Kidney capillary endothelial cell (primary cell): Measurements from ENCODE around the gene TRIM68.

Experiments
- DNase-seq: peaks from one replicate; pipeline ENCODE4 v3.0.0-alpha.2; 2018; ENCODE audit warnings: low spot score

Gene TRIM68

DNA sequence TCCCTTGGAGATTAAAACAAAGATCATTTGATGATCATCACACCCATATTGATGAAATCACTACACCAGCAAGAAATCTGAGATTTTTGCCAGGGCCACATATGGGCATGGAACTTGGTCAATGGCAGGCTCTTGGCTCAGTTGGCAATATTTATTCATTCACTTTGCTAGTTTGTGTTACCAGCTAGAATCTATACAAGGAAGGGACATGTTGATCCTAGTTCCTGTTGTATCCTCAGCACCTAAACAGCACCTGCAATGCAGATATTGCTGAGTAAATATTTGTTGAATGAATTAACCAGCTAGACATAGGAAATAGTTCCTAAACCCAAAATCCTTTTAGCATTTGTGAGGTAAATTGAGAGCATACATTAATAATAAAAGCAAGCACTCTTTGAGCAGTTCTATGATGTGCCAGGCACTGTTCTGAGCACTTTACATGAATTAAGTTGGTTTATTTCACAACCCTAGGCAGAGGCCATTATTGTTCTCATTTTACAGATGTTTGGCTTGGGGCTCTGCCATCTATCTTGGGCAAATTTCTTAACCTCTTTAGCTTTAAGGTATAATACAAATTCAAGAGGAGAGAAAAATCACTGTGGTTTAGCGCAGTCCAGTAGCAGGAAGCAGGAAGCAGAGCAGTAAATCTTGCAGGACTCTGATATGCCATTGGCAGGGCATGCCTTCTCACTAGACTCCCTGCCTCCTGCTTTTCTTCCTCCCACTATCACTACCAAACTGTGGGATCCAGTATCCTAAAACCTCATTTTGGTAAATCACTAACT, 1.6 kb downstream of the TRIM68 start:
- DNase-seq = no peak

GRCh38 chr11:4605057-4605456, 3.0 kb downstream of the TRIM68 start:
- no peak for DNase-seq

DNA sequence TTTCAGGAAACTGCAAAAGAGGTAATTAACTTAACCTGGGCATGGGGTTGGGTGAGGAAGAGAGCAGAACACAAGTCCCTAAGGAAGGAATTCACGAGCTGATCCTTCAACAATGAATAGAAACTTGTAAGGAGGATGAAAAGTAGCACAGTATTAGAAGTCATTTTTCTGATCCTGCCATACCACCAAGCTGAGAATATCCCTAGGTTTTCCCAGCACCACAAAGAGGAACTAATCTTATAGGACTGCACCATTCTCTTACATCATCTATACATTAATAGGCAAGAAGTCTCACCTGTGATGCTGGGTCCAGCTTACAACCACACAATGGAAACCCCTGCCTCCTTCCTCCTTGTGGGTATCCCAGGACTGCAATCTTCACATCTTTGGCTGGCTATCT, 14.3 kb downstream of the TRIM68 start, which contains the start of gene OR52I1:
Gene OR52I1 (plus strand): TSS at position 301 of the 400 bp plus-strand sequence. CDS start 0 bp downstream, at position 301.
- DNase-seq = no peak

DNA sequence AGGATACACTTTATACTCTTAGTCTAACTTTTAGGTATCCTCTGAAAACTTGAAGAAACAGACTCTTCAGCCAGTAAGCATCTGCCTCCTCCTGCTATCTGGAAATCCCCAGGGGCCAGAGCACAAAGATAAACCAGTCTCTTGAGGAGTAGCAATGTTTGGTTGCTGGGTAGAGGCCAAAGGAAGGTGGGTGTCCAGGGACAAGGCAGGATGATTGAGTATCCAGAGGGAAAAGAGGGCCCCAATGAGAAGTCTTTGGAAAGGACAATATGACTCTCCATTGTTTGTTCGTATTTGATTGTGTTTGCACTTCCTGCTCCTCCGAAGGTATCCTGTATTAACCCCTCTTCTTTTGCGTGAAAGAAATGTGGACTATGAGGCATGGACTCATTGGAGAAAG, 19.0 kb downstream of the TRIM68 start:
- no peak for DNase-seq

- no peak for DNase-seq
Measured at GRCh38 chr11:4581443-4581842, 26.6 kb downstream of the TRIM68 start, which contains the start of gene OR52I2. Gene OR52I2, plus strand, starts transcription at chr11:4581743.

GRCh38 chr11:4580124-4580523, 27.9 kb downstream of the TRIM68 start:
- DNase-seq = no peak

DNA sequence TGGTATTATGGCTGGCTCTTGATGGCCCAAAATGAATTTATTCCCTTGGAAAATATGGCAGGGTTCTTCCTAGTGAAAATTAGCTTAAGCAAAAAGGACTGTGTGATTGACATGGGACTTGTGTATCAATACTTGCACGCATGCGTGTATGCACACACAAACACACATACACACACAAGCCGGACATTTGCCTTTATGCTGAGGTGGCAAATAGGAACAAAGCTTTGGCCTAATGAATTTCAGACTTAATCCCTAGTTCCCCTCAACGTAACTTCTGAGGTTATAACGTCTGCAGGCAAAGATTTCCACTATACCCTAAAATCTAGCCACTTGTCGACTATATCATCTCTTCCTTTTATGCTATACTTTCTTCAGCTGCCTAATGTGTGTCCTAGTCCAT, 29.4 kb downstream of the TRIM68 start:
- no peak for DNase-seq

- no peak for DNase-seq
Measured at GRCh38 chr11:4577761-4578160, 30.3 kb downstream of the TRIM68 start.

DNA sequence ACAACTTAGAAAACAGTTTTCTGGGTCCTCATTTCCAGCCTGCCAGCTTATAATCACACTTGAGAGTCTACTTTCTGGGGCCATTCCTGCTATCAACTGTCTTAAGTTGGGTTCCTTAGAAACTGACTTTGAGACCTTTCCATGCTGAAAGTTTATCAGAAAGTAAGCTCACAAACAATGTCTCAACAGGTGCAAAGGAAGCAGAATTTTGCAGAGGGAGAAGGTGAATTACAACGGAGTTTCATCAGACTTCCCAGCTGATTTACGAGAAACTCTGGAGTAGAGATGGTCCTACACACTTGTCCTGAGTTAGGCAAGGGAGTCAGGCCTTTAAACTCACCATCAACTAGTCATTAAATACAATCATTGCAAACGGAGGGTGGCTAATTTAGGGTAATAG, 31.2 kb downstream of the TRIM68 start:
- DNase-seq = no peak

- no peak for DNase-seq
Measured at GRCh38 chr11:4569075-4569474, 39.0 kb downstream of the TRIM68 start.

GRCh38 chr11:4565371-4565770, 42.7 kb downstream of the TRIM68 start:
- no peak for DNase-seq

DNA sequence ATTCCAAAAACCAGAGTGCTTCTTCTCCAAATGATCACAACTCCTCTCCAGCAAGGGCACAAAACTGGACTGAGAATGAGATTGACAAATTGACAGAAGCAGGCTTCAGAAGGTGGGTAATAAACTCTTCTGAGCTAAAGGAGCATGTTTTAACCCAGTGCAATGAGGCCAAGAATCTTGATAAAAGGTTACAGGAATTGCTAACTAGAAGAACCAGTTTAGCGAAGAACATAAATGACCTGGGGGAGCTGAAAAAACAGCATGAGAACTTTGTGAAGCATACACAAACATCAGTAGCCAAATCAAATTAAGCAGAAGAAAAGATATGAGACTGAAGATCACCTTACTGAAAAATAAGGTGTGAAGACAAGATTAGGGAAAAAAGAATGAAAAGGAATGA, 47.6 kb downstream of the TRIM68 start:
- DNase-seq = no peak

- DNase-seq = no peak
Measured at GRCh38 chr11:4559527-4560440, 48.2 kb downstream of the TRIM68 start.

- DNase-seq = no peak
Measured at GRCh38 chr11:4551346-4551979, 56.6 kb downstream of the TRIM68 start.
